Measurements from ENCODE around the gene RPS6KA3. TPM values are rescaled to one million over a fixed set of nuclear protein-coding genes. Genes with fewer than 3 reads are reported as not detected.
"Not testable (repeated sequence)": the region's sequence is repeated elsewhere in the genome, so short reads cannot be mapped to it uniquely, and the experiment has no call there.

The RPS6KA3 gene
- total and polyA plus RNA-seq, 11 donors: 6.6 to 52.3 (median 35.7) TPM

- intact Hi-C loops (cut with DNase I): loop anchor here in 6 of 10 donors (5.0 to 10.0 kb wide), 4 partner anchors 221 to 391 kb away; no protein-coding TSS in a partner anchor
- 47 to 77% (median 60%) methylated on average over 4 of the region's 4 CpGs for WGBS, 4 donors
- Histone ChIP-seq H3K27ac (no peak overlapping the region), H3K9me3 (no peaks in the 10 kb centered on the region), H3K4me1 (peaks cover 0 to 8% (median 0%) of the 10 kb centered on the region in 12 donors), H3K36me3 (peaks cover 0 to 74% (median 56%) of the 10 kb centered on the region in 9 donors), H3K4me3 (no peak overlapping the region), H3K27me3 (no peaks in the 10 kb centered on the region)
- no peak for TF ChIP-seq CTCF (IDR thresholded peaks at IDR 0.05)
- TF ChIP-seq POLR2A (IDR thresholded peaks at IDR 0.05): no peak
- DNase-seq: no peak
- peak in 1 of 4 donors; percentile 49 for ATAC-seq
These were observed 138.0 kb downstream of the RPS6KA3 start for GRCh38 chrX:20128670-20129069.

GRCh38 chrX:20127440-20127839 is 139.3 kb downstream of the RPS6KA3 start:
- H3K27ac ChIP-seq, H3K9me3 ChIP-seq, DNase-seq, H3K4me3 ChIP-seq, H3K27me3 ChIP-seq, H3K4me1 ChIP-seq: not testable (repeated sequence)
- 0 to 10% (median 6%) methylated on average over 3 of the region's 3 CpGs for WGBS, 4 donors
- TF ChIP-seq CTCF (IDR thresholded peaks at IDR 0.05): peak in 9 of 12 donors; percentile 14 to 43 (median 31)
- peaks cover 0 to 63% (median 44%) of the 10 kb centered on the region in 9 donors for H3K36me3 ChIP-seq
- intact Hi-C loops (cut with DNase I): loop anchor here in 6 of 10 donors (5.0 to 10.0 kb wide), 4 partner anchors 220 to 390 kb away; no protein-coding TSS in a partner anchor
- peak in 1 of 4 donors; percentile 49 for ATAC-seq

- intact Hi-C loops (cut with DNase I): loop anchor here in 6 of 10 donors (5.0 to 10.0 kb wide), 4 partner anchors 220 to 390 kb away; no protein-coding TSS in a partner anchor
- not testable (repeated sequence) for H3K4me1 ChIP-seq, H3K27me3 ChIP-seq, H3K27ac ChIP-seq, H3K9me3 ChIP-seq, H3K4me3 ChIP-seq, ATAC-seq, DNase-seq
- peaks cover 0 to 57% (median 38%) of the 10 kb centered on the region in 9 donors for H3K36me3 ChIP-seq
- WGBS, 4 donors: 84 to 100% (median 89%) methylated on average over 1 of the region's 1 CpG
These were observed 139.9 kb downstream of the RPS6KA3 start for GRCh38 chrX:20126833-20127232.

- H3K36me3 ChIP-seq: peaks cover 0 to 38% (median 19%) of the 10 kb centered on the region in 9 donors
- H3K4me3 ChIP-seq: no peak overlapping the region
- no peaks in the 10 kb centered on the region for H3K27me3 ChIP-seq
- ATAC-seq: no peak
- no peak for DNase-seq
- intact Hi-C loops (cut with DNase I): loop anchor here in 8 of 10 donors (5.0 to 10.0 kb wide), 4 partner anchors 218 to 388 kb away; no protein-coding TSS in a partner anchor
- no peaks in the 10 kb centered on the region for H3K9me3 ChIP-seq
- TF ChIP-seq POLR2A (IDR thresholded peaks at IDR 0.05) (no peak), CTCF (IDR thresholded peaks at IDR 0.05) (no peak)
- no peak overlapping the region for H3K27ac ChIP-seq
- H3K4me1 ChIP-seq: peaks cover 0 to 4% (median 0%) of the 10 kb centered on the region in 12 donors
These were observed 141.7 kb downstream of the RPS6KA3 start for GRCh38 chrX:20124964-20125363.
